Measurements from ENCODE around the gene NPAS3.

- no peak for TF ChIP-seq POLR2A (IDR thresholded peaks at IDR 0.05; ENCODE audit: low read length)
- no peak for TF ChIP-seq USF2 (IDR thresholded peaks at IDR 0.05)
- no peak for TF ChIP-seq REST (IDR thresholded peaks at IDR 0.05)
- TF ChIP-seq SMC3 (IDR thresholded peaks at IDR 0.05), result no peak
- TF ChIP-seq PBX3 (IDR thresholded peaks at IDR 0.05), result no peak
- TF ChIP-seq SREBF2 (IDR thresholded peaks at IDR 0.05), result no peak
- no peak for TF ChIP-seq KDM1A (IDR thresholded peaks at IDR 0.05; ENCODE audit: low read depth)
- no peak for TF ChIP-seq CTCF (IDR thresholded peaks at IDR 0.05)
- no peak for TF ChIP-seq MYC (IDR thresholded peaks at IDR 0.05; ENCODE audit: borderline replicate concordance, low read length)
- TF ChIP-seq MAX (IDR thresholded peaks at IDR 0.05), result no peak
These were observed 184.6 kb downstream of the NPAS3 start for GRCh38 chr14:33123281-33123680.

Measured in A549 (cell line).